Measurements from ENCODE around the gene LRRC74A. TPM values are rescaled to one million over a fixed set of nuclear protein-coding genes. Genes with fewer than 3 reads are reported as not detected.

Gene LRRC74A
- polyA plus RNA-seq, 1 donor (not counting 4 experiments of a cell fraction or from before 2014, with no cell fraction given) = not detected

DNA sequence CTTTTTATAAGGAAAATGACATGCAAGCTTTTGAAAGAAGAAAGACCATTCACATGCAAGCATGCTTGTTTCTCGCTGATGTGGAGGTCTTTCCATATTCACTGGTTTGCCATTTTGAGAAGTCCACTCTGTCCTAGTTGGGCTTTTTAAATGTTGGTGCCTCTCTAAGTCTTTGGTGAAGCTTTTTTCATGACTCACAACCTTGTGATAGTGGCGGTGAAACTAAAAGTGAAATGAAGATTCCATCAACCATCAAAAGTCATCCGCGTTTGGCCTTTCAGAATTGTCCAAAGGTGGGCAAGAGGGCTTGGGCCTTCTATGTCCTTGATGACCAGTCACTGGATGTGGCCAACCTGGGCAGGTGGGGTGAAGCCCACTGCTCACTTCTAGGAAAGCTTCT, 4.3 kb downstream of the LRRC74A start:
- H3K4me2 ChIP-seq (ENCODE audit: control insufficient read depth, extremely low read depth, insufficient read depth, low read depth, low read length) = no peak overlapping the region
- H4K20me1 ChIP-seq (ENCODE audit: control insufficient read depth, extremely low read depth, insufficient read depth, low read length) = no peaks in the 10 kb centered on the region
- H3K27me3 ChIP-seq (ENCODE audit: control insufficient read depth, extremely low read depth, insufficient read depth, low read length) = peaks cover 5% of the 10 kb centered on the region
- H3K79me2 ChIP-seq (ENCODE audit: control insufficient read depth, insufficient read depth, low read length) = no peaks in the 10 kb centered on the region
- H3K9me3 ChIP-seq (ENCODE audit: control insufficient read depth, low read depth, low read length) = no peaks in the 10 kb centered on the region
- no peak for DNase-seq (ENCODE audit: low read depth, low spot score)
- H3K36me3 ChIP-seq (ENCODE audit: control insufficient read depth in 2 of 2, extremely low read depth in 1 of 2, insufficient read depth in 2 of 2, low read length in 2 of 2) = no peaks in the 10 kb centered on the region
- no peak overlapping the region for H3K27ac ChIP-seq (ENCODE audit: control insufficient read depth, insufficient read depth, low read length)
- H3K9ac ChIP-seq (ENCODE audit: control insufficient read depth, extremely low read depth, insufficient read depth, low read length) = no peak overlapping the region
- dilution Hi-C loops (cut with MboI; ENCODE audit: extremely low pct_ligation_motif_present, low sequenced_read_pairs) = no loop called here
- FAIRE-seq = no peak
- TF ChIP-seq, protein P1, sequence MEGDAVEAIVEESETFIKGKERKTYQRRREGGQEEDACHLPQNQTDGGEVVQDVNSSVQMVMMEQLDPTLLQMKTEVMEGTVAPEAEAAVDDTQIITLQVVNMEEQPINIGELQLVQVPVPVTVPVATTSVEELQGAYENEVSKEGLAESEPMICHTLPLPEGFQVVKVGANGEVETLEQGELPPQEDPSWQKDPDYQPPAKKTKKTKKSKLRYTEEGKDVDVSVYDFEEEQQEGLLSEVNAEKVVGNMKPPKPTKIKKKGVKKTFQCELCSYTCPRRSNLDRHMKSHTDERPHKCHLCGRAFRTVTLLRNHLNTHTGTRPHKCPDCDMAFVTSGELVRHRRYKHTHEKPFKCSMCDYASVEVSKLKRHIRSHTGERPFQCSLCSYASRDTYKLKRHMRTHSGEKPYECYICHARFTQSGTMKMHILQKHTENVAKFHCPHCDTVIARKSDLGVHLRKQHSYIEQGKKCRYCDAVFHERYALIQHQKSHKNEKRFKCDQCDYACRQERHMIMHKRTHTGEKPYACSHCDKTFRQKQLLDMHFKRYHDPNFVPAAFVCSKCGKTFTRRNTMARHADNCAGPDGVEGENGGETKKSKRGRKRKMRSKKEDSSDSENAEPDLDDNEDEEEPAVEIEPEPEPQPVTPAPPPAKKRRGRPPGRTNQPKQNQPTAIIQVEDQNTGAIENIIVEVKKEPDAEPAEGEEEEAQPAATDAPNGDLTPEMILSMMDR (optimal IDR thresholded peaks at IDR 0.05 in 1 of 3, IDR thresholded peaks at IDR 0.05 in 1 of 3, conservative IDR thresholded peaks at IDR 0.05 in 1 of 3; ENCODE audit: extremely low read depth in 1 of 3, insufficient read depth in 2 of 3, low read length in 3 of 3) = no peak
- no peak for TF ChIP-seq EZH2 (IDR thresholded peaks at IDR 0.05; ENCODE audit: low read length)
- no peak overlapping the region for H3K4me3 ChIP-seq (ENCODE audit: control insufficient read depth in 2 of 3, extremely low read depth in 1 of 3, insufficient read depth in 2 of 3, low read depth in 1 of 3, low read length in 3 of 3)
- no peaks in the 10 kb centered on the region for H3K9me1 ChIP-seq (ENCODE audit: control insufficient read depth, extremely low read depth, insufficient read depth, low read length)
- H3K4me1 ChIP-seq (ENCODE audit: control insufficient read depth, extremely low read depth, insufficient read depth, low read length) = no peaks in the 10 kb centered on the region
- no peak overlapping the region for H2AFZ ChIP-seq (ENCODE audit: control insufficient read depth, low read length)

DNA sequence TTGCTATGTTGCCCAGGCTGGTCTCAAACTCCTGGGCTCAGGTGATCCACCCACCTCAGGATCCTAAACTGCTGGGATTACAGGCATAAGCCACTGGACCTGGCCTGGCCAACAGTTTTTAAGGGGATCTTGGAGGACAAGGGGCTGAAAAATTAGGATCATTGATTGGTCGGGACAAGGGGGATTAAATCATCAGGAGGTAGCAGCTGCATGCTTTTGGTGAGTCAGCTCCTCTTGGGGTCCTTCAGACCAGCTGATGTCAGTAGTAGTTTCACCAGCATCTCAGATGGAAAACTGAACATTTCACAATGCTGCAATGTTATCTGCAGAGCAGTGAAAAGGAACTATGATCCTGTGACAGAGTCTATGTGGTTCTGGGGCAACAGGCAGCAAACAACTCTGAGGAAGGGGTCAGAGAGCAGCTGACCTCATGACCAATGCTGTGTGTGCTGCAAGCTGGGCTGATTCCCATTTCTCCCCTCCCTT, 6.3 kb downstream of the LRRC74A start:
- DNase-seq (ENCODE audit: low read depth, low spot score) (no peak), FAIRE-seq (no peak)
- Histone ChIP-seq H3K4me3 (ENCODE audit: control insufficient read depth in 2 of 3, extremely low read depth in 1 of 3, insufficient read depth in 2 of 3, low read depth in 1 of 3, low read length in 3 of 3) (no peak overlapping the region), H3K4me1 (ENCODE audit: control insufficient read depth, extremely low read depth, insufficient read depth, low read length) (no peaks in the 10 kb centered on the region), H3K9me1 (ENCODE audit: control insufficient read depth, extremely low read depth, insufficient read depth, low read length) (no peaks in the 10 kb centered on the region), H3K4me2 (ENCODE audit: control insufficient read depth, extremely low read depth, insufficient read depth, low read depth, low read length) (no peak overlapping the region), H3K9ac (ENCODE audit: control insufficient read depth, extremely low read depth, insufficient read depth, low read length) (no peak overlapping the region), H3K27ac (ENCODE audit: control insufficient read depth, insufficient read depth, low read length) (no peak overlapping the region), H4K20me1 (ENCODE audit: control insufficient read depth, extremely low read depth, insufficient read depth, low read length) (no peaks in the 10 kb centered on the region), H3K36me3 (ENCODE audit: control insufficient read depth in 2 of 2, extremely low read depth in 1 of 2, insufficient read depth in 2 of 2, low read length in 2 of 2) (no peaks in the 10 kb centered on the region), H3K27me3 (ENCODE audit: control insufficient read depth, extremely low read depth, insufficient read depth, low read length) (peaks cover 5% of the 10 kb centered on the region), H3K9me3 (ENCODE audit: control insufficient read depth, low read depth, low read length) (no peaks in the 10 kb centered on the region), H3K79me2 (ENCODE audit: control insufficient read depth, insufficient read depth, low read length) (no peaks in the 10 kb centered on the region), H2AFZ (ENCODE audit: control insufficient read depth, low read length) (no peak overlapping the region)
- dilution Hi-C loops (cut with MboI; ENCODE audit: extremely low pct_ligation_motif_present, low sequenced_read_pairs) = no loop called here
- TF ChIP-seq, protein P1 (optimal IDR thresholded peaks at IDR 0.05 in 1 of 3, IDR thresholded peaks at IDR 0.05 in 1 of 3, conservative IDR thresholded peaks at IDR 0.05 in 1 of 3; ENCODE audit: extremely low read depth in 1 of 3, insufficient read depth in 2 of 3, low read length in 3 of 3) = no peak
- TF ChIP-seq EZH2 (IDR thresholded peaks at IDR 0.05; ENCODE audit: low read length) = no peak

Measured in keratinocyte (primary cell).